A549 (cell line): Measurements from ENCODE around the gene ZNF280B. TPM values are rescaled to one million over a fixed set of nuclear protein-coding genes. Genes with fewer than 3 reads are reported as not detected.

Experiments
- ATAC-seq, 2 experiments: fragments of 200-7000 bp in 1 of 2; fragments of >200 bp in 1 of 2; cut with Nextera tagmentation in 1 of 2; cut with Tn5 transposase in 1 of 2; 3 replicates each; pipeline versions ENCODE4 v1.8.0 to v1.9.1; 2018 to 2020; ENCODE audit warnings: mild to moderate bottlenecking in 1 of 2, moderate library complexity in 1 of 2
- CTCF ChIA-PET: fragments of 300-600 bp; sonication (Branson Sonifier 250); formaldehyde crosslinking; extraction: SDS; loops from one replicate; lab custom pipeline; 2021; ENCODE audit warnings: antibody characterized with exemption, inconsistent platforms; lab: Yijun Ruan, JAX
- POLR2A ChIA-PET: fragments of 350-600 bp; formaldehyde crosslinking; extraction: SDS; loops from one replicate; lab custom pipeline; 2021; ENCODE audit warnings: antibody characterized with exemption, inconsistent platforms; lab: Yijun Ruan, JAX
- DNase-seq, 2 experiments: peaks; one replicate each; pipeline versions ENCODE4 v3.0.0 to v3.0.0-alpha.2; 2011 to 2016; ENCODE audit warnings: low read depth in 1 of 2, low spot score in 1 of 2
- FAIRE-seq: peaks from 2 replicates; lab custom pipeline; 2011; peaks lifted over from hg19 to GRCh38; lab: Jason Lieb, UNC
- H3K27ac ChIP-seq, 2 experiments: fragments of >200 bp; sonication (Bioruptor Twin); formaldehyde crosslinking; 3 replicates each; pipeline ENCODE4 v1.5.1; 2016 to 2017
- H3K4me1 ChIP-seq: fragments of >200 bp; sonication (Bioruptor Twin); formaldehyde crosslinking; 3 replicates; pipeline ENCODE4 v1.6.1; 2016
- H3K4me2 ChIP-seq: fragments of >200 bp; sonication (Bioruptor Twin); formaldehyde crosslinking; 3 replicates; pipeline ENCODE4 v1.6.1; 2016
- H3K4me3 ChIP-seq: fragments of >200 bp; sonication (Bioruptor Twin); formaldehyde crosslinking; 3 replicates; pipeline ENCODE4 v1.5.1; 2016
- H3K9me3 ChIP-seq: fragments of >200 bp; sonication (Bioruptor Twin); formaldehyde crosslinking; 3 replicates; pipeline ENCODE4 v1.6.1; 2016
- CHD2 ChIP-seq: fragments of 150-350 bp; IDR thresholded peaks from 2 replicates; pipeline ENCODE4 v1.6.1; 2014; ENCODE audit warnings: low read length; ENCODE audit not compliant: partially characterized antibody
- EP300 ChIP-seq, 2 experiments: fragments of >200 bp; sonication (Bioruptor Twin); formaldehyde crosslinking; IDR thresholded peaks; 2 replicates in 1 of 2; 3 replicates in 1 of 2; pipeline ENCODE4 v1.6.1; 2016 to 2017
- FOSL2 ChIP-seq, 2 experiments: fragments of 450-650 bp in 1 of 2; fragments of >200 bp in 1 of 2; sonication (Bioruptor Twin) in 1 of 2; formaldehyde crosslinking; IDR thresholded peaks; 2 replicates each; pipeline versions ENCODE4 v1.5.0 to v1.6.1; 2016 to 2020; ENCODE audit warnings: mild to moderate bottlenecking in 1 of 2, moderate library complexity in 1 of 2
- FOXS1 ChIP-seq: fragments of 250-450 bp; sonication (Bioruptor Pico); IDR thresholded peaks from 2 replicates; pipeline ENCODE4 v1.5.0; 2020; ENCODE audit warnings: mild to moderate bottlenecking, moderate library complexity
- HOXB13 ChIP-seq: fragments of 250-450 bp; sonication (Bioruptor Pico); IDR thresholded peaks from 2 replicates; pipeline ENCODE4 v1.5.0; 2020; ENCODE audit warnings: low read depth, mild to moderate bottlenecking, moderate library complexity
- JUNB ChIP-seq: fragments of >200 bp; sonication (Bioruptor Twin); formaldehyde crosslinking; IDR thresholded peaks from 2 replicates; pipeline ENCODE4 v1.6.1; 2016
- KDM1A ChIP-seq: fragments of 200-600 bp; sonication (generic); IDR thresholded peaks from 2 replicates; pipeline ENCODE4 v1.6.1; 2016; ENCODE audit warnings: low read depth, mild to moderate bottlenecking
- MAFK ChIP-seq: fragments of 450-650 bp; IDR thresholded peaks from 2 replicates; pipeline ENCODE4 v1.6.1; 2014; ENCODE audit not compliant: partially characterized antibody
- MYC ChIP-seq: IDR thresholded peaks from 2 replicates; pipeline ENCODE4 v1.6.1; 2012; ENCODE audit warnings: mild to moderate bottlenecking, inconsistent platforms, low read length, improper control_type of control experiment, borderline replicate concordance
- NPAS2 ChIP-seq: fragments of 250-450 bp; sonication (Bioruptor Pico); IDR thresholded peaks from 2 replicates; pipeline ENCODE4 v1.8.0; 2022; ENCODE audit warnings: mild to moderate bottlenecking, moderate library complexity, borderline replicate concordance
- POLR2AphosphoS2 ChIP-seq: conservative IDR thresholded peaks from 2 replicates; pipeline ENCODE4 v1.6.1; 2012; ENCODE audit warnings: low read length, improper control_type of control experiment, inconsistent platforms
- RFX5 ChIP-seq: fragments of 450-650 bp; IDR thresholded peaks from 2 replicates; pipeline ENCODE4 v1.7.1; 2014; ENCODE audit warnings: antibody characterized with exemption, mild to moderate bottlenecking, moderate library complexity
- RNF2 ChIP-seq: fragments of 200-600 bp; sonication (generic); IDR thresholded peaks from 2 replicates; pipeline ENCODE4 v1.6.1; 2016; ENCODE audit warnings: low read depth, mild to moderate bottlenecking, antibody characterized with exemption, moderate library complexity, borderline replicate concordance
- SMC3 ChIP-seq: fragments of >200 bp; sonication (Bioruptor Twin); formaldehyde crosslinking; IDR thresholded peaks from 3 replicates; pipeline ENCODE4 v1.6.1; 2018; ENCODE audit warnings: inconsistent platforms
- SREBF2 ChIP-seq: fragments of 450-650 bp; IDR thresholded peaks from 2 replicates; pipeline ENCODE4 v1.6.1; 2014; ENCODE audit warnings: mild to moderate bottlenecking, moderate library complexity
- ZC3H11A ChIP-seq: fragments of 450-650 bp; IDR thresholded peaks from 2 replicates; pipeline ENCODE4 v1.6.1; 2014; ENCODE audit warnings: antibody characterized with exemption, mild to moderate bottlenecking
- ZNF302 ChIP-seq: fragments of 250-450 bp; sonication (Bioruptor Pico); IDR thresholded peaks from 2 replicates; pipeline ENCODE4 v1.9.0; 2021; ENCODE audit warnings: inconsistent platforms, mild to moderate bottlenecking, moderate library complexity
- WGBS: methylation state at CpG from one replicate; pipeline ENCODE4 v1.1.6; 2017; ENCODE audit errors: missing lambda C conversion rate; 5-methylcytosine and 5-hydroxymethylcytosine counted together
- polyA plus RNA-seq, 4 experiments: library from polyadenylated mRNA; depleted of rRNA in 3 of 4; stranded (reverse); fragments of >200 nt; fragmentation: RNase III in 1 of 4; extraction: RNeasy Plus Mini Kit Qiagen cat#74134 plus additional on column Dnase treatment in 1 of 4; gene quantifications; 2 replicates in 3 of 4; 3 replicates in 1 of 4; pipeline ENCODE4 v1.2.3, GENCODE V29; 2011 to 2017
- TF ChIP-seq, protein P1 (sequence below): fragments of >200 bp; sonication (Bioruptor Twin); formaldehyde crosslinking; IDR thresholded peaks from 2 replicates; pipeline ENCODE4 v1.6.1; 2016
- TF ChIP-seq, protein P2 (sequence below): fragments of >200 bp; sonication (Bioruptor Twin); formaldehyde crosslinking; IDR thresholded peaks from 3 replicates; pipeline ENCODE4 v1.5.1; 2016
- TF ChIP-seq, protein P3 (sequence below): IDR thresholded peaks from 2 replicates; pipeline ENCODE4 v1.6.1; 2012
- TF ChIP-seq, protein P4 (sequence below): fragments of 250-450 bp; sonication (Bioruptor Pico); IDR thresholded peaks from 2 replicates; pipeline ENCODE4 v1.5.0; 2020; ENCODE audit warnings: low read depth, mild to moderate bottlenecking, moderate library complexity

ZNF280B gene
- polyA plus RNA-seq, 2 of the 4 experiments (the other 2 are of a cell fraction): 2.3 to 5.1 TPM

DNA sequence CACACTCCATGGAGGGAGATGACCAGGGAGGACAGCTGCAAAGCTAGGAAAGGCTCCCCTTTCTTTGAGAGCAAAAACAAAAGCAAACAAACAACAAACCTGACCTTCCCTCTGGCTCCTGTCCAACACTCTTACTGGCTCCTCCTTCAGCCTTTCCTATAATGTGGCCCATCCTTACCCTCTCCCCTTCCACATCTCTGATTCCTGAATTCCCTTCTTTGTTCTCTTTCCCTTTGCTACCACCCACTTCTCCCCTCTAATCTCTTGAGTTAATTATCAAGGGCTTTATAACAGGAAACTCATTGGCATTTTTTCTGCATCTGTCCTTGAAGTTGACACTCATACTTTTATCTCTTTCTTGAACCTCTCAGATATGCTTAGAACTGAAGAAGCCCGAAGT lies 56.3 kb downstream of the ZNF280B start:
- no peak for DNase-seq
- no peak for FAIRE-seq
- H3K4me1 ChIP-seq: no peaks in the 10 kb centered on the region
- no peak overlapping the region for H3K27ac ChIP-seq
- no peak for TF ChIP-seq SREBF2
- TF ChIP-seq ZC3H11A: no peak
- no peak for TF ChIP-seq HOXB13 (CRISPR knock-in tag)
- no peak overlapping the region for H3K4me3 ChIP-seq
- H3K9me3 ChIP-seq: peaks cover 10% of the 10 kb centered on the region; the same call in 2 of the 3 replicates
- POLR2A ChIA-PET: no interaction called here
- no peak for ATAC-seq
- H3K4me2 ChIP-seq: no peak overlapping the region
- CTCF ChIA-PET: no interaction called here
- 0% methylated on average over 1 of the region's 1 CpG for WGBS

DNA sequence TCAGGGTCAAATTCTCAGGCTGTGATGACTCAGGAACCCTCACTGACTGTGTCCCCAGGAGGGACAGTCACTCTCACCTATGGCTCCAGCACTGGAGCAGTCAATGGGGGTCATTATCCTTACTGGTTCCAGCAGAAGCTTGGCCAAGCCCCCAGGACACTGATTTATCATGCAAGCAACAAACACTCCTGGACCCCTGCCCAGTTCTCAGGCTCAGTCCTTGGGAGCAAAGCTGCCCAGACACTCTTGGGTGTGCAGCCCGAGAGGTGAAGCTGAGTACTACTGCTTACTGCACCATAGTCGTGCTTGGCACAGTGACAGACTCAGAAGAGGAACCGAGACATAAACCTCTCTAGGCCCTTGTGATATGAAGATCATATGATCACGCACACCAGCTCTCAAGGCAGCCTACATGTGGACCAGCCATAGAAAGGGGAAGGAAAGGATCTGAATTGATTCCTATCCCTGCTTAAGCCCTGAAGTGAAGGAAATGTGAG lies 58.2 kb downstream of the ZNF280B start:
- FAIRE-seq (no peak), ATAC-seq (no peak), DNase-seq (no peak)
- Histone ChIP-seq H3K4me2 (no peak overlapping the region), H3K4me3 (no peak overlapping the region), H3K9me3 (peaks cover 10% of the 10 kb centered on the region; the same call in 2 of the 3 replicates), H3K27ac (no peak overlapping the region), H3K4me1 (no peaks in the 10 kb centered on the region)
- TF ChIP-seq FOXS1 (CRISPR knock-in tag): no peak
- TF ChIP-seq RNF2: no peak
- no peak for TF ChIP-seq EP300 (IDR thresholded peaks at IDR 0.05)
- no peak for TF ChIP-seq CHD2
- TF ChIP-seq MYC: no peak
- TF ChIP-seq MAFK: no peak
- TF ChIP-seq, protein P1, sequence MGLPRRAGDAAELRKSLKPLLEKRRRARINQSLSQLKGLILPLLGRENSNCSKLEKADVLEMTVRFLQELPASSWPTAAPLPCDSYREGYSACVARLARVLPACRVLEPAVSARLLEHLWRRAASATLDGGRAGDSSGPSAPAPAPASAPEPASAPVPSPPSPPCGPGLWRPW: no peak
- no peak for TF ChIP-seq FOSL2 (IDR thresholded peaks at IDR 0.05)
- no peak for TF ChIP-seq FOSL2 (CRISPR knock-in tag; IDR thresholded peaks at IDR 0.05)
- TF ChIP-seq NPAS2 (CRISPR knock-in tag): no peak
- no peak for TF ChIP-seq SMC3
- no peak for TF ChIP-seq ZNF302 (CRISPR knock-in tag)
- no peak for TF ChIP-seq JUNB
- TF ChIP-seq, protein P2, sequence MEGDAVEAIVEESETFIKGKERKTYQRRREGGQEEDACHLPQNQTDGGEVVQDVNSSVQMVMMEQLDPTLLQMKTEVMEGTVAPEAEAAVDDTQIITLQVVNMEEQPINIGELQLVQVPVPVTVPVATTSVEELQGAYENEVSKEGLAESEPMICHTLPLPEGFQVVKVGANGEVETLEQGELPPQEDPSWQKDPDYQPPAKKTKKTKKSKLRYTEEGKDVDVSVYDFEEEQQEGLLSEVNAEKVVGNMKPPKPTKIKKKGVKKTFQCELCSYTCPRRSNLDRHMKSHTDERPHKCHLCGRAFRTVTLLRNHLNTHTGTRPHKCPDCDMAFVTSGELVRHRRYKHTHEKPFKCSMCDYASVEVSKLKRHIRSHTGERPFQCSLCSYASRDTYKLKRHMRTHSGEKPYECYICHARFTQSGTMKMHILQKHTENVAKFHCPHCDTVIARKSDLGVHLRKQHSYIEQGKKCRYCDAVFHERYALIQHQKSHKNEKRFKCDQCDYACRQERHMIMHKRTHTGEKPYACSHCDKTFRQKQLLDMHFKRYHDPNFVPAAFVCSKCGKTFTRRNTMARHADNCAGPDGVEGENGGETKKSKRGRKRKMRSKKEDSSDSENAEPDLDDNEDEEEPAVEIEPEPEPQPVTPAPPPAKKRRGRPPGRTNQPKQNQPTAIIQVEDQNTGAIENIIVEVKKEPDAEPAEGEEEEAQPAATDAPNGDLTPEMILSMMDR: no peak
- TF ChIP-seq POLR2AphosphoS2: no peak
- TF ChIP-seq, protein P3, sequence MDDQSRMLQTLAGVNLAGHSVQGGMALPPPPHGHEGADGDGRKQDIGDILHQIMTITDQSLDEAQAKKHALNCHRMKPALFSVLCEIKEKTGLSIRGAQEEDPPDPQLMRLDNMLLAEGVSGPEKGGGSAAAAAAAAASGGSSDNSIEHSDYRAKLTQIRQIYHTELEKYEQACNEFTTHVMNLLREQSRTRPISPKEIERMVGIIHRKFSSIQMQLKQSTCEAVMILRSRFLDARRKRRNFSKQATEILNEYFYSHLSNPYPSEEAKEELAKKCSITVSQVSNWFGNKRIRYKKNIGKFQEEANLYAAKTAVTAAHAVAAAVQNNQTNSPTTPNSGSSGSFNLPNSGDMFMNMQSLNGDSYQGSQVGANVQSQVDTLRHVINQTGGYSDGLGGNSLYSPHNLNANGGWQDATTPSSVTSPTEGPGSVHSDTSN: no peak
- TF ChIP-seq, protein P4, sequence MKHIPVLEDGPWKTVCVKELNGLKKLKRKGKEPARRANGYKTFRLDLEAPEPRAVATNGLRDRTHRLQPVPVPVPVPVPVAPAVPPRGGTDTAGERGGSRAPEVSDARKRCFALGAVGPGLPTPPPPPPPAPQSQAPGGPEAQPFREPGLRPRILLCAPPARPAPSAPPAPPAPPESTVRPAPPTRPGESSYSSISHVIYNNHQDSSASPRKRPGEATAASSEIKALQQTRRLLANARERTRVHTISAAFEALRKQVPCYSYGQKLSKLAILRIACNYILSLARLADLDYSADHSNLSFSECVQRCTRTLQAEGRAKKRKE: no peak
- no peak for TF ChIP-seq RFX5
- TF ChIP-seq KDM1A: no peak
- 19% methylated on average over 3 of the region's 4 CpGs for WGBS
- ChIA-PET CTCF (interaction anchor here (0.7 to 2.7 kb wide), 2 partner anchors 14 to 28 kb away, joined by 3 to 12 read pairs; no protein-coding TSS in a partner anchor), POLR2A (no interaction called here)
